GM18511 (cell line): ENCODE data around the gene STK11.

Source experiments
- ATAC-seq: cut with Tn5 transposase; IDR thresholded peaks from one replicate; pipeline ENCODE4 v1.9.1; 2021; ENCODE audit warnings: mild to moderate bottlenecking, moderate library complexity; ENCODE audit not compliant: unreplicated experiment

The STK11 gene

DNA sequence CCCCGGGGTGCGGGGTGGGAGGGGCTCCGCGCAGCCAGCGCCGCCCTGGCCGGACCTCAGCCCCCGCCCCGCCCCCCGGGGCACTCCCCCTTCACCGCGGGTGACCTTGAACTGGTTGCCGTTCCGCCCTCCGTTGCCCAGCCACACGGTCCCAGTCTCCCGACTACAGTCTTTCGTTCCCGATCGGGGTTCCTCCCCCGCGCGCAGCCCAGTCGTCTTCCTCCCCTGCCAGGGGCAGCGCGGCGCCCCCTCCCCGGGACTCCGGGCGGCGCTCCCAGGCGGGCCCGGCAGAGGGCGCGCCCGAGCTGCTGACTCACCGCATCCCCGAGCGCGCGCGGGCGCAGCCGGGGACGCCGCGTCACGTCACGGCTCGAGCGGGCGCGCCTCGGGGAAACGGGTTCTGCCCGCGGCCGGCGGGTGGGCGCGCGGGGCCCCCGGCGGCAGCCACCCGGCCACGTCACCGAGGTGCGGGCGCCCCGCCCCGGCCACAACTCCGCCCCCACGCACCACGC, 43.3 kb downstream of the STK11 start:
- ATAC-seq = peak; percentile 25

DNA sequence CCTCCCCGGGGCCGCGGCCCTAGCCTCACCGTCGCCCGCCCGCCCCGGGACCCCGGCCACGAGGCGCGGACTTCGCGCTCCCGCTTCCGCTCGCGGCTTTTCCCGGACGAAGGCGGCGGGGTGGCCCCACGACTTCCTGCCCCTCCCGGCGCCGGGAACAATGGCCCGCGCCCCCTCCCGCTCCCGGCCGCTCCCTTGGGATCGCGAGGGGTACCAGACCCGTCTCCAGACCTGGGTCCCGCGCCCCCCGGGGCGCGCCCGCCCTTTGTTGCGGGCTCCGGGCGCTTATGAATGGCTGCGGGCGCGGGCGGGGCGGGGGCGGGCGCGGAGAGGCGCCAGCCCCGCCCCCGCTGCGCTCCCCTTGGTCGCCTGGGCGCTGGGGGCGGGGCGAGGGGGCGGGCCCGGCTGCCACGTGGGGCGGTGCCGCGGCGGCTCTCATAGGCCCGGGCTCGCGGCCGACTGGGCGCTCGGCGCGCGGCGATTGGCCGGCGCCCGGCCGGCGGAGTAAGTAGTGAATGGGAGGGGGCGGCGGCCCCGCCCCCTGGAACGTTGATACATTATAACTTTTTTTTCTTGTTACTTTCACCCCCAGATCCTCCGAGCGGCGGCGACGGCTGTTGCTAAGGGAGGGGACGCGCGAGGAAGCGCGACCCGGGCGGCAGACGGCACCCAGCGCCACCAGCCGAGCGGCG, 43.9 kb downstream of the STK11 start:
- peak; percentile 51 for ATAC-seq

GRCh38 chr19:1249990-1250436, 44.4 kb downstream of the STK11 start:
- ATAC-seq = no peak

- no peak for ATAC-seq
These were observed 45.1 kb downstream of the STK11 start for GRCh38 chr19:1250437-1251260.

DNA sequence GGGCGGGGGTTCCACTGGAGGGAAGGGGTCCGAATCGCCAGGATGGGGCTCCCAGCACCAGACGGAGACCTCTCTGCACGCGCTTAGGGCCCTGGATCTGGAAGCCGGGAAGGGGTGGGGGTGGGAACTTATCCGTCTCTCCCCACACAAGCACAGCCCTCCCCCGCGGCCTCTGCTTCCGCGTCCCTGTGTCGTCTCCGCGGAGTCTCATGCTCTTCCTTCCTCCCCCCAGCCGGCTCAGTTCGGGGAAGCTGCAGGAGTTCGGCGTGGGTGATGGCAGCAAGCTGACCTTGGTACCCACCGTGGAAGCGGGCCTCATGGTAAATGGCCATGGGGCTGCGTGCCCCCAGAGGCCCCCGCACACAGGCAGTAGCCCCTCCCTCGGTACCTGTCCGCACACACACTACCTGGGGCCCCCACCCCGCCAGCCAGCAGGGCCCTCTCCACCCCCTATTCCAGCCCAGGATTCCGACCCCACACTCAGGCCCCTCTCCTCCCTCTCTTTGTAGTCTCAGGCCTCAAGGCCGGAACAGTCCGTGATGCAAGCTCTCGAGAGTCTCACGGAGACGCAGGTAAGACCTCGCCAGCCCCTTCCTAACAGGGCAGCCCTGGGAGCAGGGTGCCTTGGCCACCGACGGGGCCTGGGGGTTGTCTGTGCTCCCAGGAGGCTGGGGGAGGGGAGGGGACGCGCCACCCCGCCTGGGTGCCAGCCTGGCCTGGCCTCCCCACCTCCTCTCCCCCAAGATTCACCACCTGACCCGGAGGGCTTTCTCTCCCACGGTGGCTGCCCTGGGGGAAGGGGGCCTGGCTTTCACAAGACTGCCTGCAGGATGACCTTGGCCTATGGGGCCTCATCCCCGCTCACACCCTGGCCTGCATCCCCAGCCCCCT, 46.0 kb downstream of the STK11 start:
- no peak for ATAC-seq

DNA sequence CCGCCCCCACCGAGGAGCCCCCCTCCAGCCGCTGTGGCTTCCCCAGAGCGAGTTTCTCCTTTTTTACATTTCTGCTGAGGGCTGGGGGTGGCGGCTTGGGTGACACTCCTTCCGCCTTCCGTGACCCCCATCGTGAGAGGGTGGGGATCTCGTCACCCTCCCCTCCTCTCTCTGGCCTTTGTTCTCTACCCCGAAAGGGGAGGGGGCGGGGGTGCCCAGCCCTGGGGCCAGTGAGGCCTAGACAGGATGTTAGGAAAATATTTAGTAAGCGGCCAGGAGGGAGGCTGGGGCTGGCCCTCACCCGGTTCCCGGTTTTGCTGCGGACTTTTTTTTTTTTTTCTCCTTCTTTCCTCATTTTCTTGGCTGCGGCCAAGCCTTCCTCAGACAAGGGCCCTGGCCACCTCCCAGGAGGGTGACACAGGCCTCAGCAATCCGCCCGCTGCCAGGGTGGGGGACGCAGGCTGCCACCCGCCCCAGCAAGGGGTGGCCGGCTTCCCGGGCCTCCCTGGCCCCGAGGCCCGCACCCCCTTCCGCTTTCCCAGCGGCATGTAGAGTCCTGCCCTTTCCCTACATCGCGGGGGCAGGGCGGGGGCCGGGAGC, 46.7 kb downstream of the STK11 start:
- no peak for ATAC-seq

DNA sequence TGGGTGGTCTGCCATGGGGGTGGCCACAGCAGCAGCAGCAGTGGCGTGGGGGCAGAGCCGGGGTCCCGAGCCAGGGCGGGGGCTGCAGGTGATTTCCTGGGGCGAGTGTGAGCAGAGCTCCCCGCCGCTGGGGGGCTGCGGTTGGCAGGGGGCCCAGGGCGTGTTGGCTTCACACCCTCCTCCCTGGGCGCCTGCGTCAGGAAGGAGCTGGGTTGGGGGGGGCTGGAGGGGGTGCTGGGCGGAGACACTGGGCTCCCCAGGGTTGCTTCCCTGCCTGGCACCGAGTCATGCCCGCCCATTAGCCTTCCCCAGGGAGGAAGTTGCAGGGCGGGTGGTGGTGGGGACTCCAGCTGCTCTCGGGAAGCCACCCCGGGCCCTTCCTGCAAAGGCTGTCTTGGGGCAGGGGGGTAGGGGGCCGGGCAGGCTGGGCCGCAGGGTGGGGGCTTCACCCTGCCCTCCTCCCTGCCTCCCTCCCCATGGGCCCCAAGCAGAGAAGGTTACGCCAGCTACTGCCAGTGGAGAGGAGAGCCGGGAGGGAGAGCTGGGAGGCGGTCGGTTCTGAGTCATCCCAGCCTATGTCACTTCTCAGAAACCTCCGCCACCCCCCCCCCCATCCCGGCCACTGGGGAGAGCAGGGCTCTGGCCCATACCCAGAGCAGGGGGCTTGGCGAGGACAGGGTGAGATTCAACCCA, 47.4 kb downstream of the STK11 start:
- no peak for ATAC-seq

GRCh38 chr19:1253514-1254080, 48.0 kb downstream of the STK11 start:
- no peak for ATAC-seq

- no peak for ATAC-seq
These were observed 48.5 kb downstream of the STK11 start for GRCh38 chr19:1254081-1254527.

- ATAC-seq = no peak
These were observed 49.1 kb downstream of the STK11 start for GRCh38 chr19:1254530-1255185.

- no peak for ATAC-seq
These were observed 49.9 kb downstream of the STK11 start for GRCh38 chr19:1255186-1256161.

- no peak for ATAC-seq
These were observed 51.3 kb downstream of the STK11 start for GRCh38 chr19:1256646-1257474.

GRCh38 chr19:1257475-1258162, 52.0 kb downstream of the STK11 start:
- no peak for ATAC-seq

- ATAC-seq = no peak
These were observed 52.5 kb downstream of the STK11 start for GRCh38 chr19:1258163-1258492.

GRCh38 chr19:1258707-1259205, 53.2 kb downstream of the STK11 start:
- ATAC-seq = no peak

DNA sequence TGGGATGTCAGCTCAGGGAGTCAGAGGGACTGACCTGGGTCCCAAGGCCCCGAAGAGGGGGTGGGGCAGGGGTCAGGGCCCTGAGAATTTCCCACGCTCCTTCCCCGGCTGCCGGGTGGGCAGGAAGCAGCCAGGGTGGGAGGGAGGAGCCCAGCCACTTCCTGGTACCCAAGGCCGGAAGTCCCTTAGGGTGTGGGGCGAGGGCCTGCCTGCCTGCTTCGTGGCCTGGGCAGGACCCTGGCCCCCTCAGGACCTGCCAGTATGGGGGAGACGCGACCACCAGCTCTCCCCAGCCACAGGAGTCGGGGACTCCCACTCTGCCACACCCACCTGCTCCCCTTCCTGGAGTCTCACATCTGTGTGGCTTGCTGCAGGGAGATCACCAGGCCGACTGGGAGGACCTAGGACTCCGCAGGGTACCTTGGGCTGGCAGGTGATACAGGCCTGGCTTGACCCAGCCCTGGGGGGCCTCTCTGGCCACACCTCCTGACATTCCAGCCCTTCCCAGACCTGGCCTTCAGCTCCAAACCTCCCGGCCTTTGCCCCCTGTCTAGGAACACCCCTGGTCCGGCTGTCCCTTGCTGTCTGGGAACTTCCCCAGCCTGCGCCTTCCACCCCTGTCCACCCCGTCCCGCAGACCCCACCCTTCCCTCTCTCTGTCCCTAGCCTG, 53.8 kb downstream of the STK11 start:
- peak; percentile 26 for ATAC-seq
